Fibroblast of lung (primary cell): Measurements from ENCODE around the gene DTD1. TPM values are rescaled to one million over a fixed set of nuclear protein-coding genes. Genes with fewer than 3 reads are reported as not detected.

Source experiments
- DNase-seq, 2 donors: peaks; one replicate each; pipeline versions ENCODE4 v3.0.0 to v3.0.0-alpha.2; 2010; ENCODE audit warnings: low read depth in 2 of 2
- H2AFZ ChIP-seq: 2 replicates; pipeline ENCODE4 v1.5.1; 2012; ENCODE audit warnings: low read length, control low read depth, inconsistent platforms
- H3K27ac ChIP-seq: 2 replicates; pipeline ENCODE4 v1.5.1; 2011; ENCODE audit warnings: low read length, control low read depth; ENCODE audit not compliant: insufficient read depth
- H3K27me3 ChIP-seq: 2 replicates; pipeline ENCODE4 v1.5.1; 2011; ENCODE audit warnings: mild to moderate bottlenecking, low read length; ENCODE audit not compliant: control insufficient read depth, insufficient read depth
- H3K36me3 ChIP-seq: 2 replicates; pipeline ENCODE4 v1.5.1; 2011; ENCODE audit warnings: low read length; ENCODE audit not compliant: control insufficient read depth, insufficient read depth
- H3K4me1 ChIP-seq: 2 replicates; pipeline ENCODE4 v1.5.1; 2011; ENCODE audit warnings: low read length; ENCODE audit not compliant: control insufficient read depth, insufficient read depth; ENCODE audit errors: extremely low read depth
- H3K4me2 ChIP-seq: 2 replicates; pipeline ENCODE4 v1.5.1; 2011; ENCODE audit warnings: low read length, control low read depth; ENCODE audit not compliant: insufficient read depth; ENCODE audit errors: extremely low read depth
- H3K4me3 ChIP-seq, 4 experiments: fragments of 200-600 bp in 1 of 4; sonication (generic) in 1 of 4; replicated peaks in 1 of 4; 2 replicates each; pipeline ENCODE4 v1.5.1; 2011 to 2016; ENCODE audit warnings: low read length in 4 of 4, low read depth in 3 of 4, mild to moderate bottlenecking in 3 of 4, control low read depth in 2 of 4, inconsistent platforms in 1 of 4, mixed read lengths in 1 of 4; ENCODE audit not compliant: insufficient read depth in 1 of 4; ENCODE audit errors: control extremely low read depth in 1 of 4
- H3K79me2 ChIP-seq: 2 replicates; pipeline ENCODE4 v1.5.1; 2012; ENCODE audit warnings: mild to moderate bottlenecking, low read length, inconsistent platforms; ENCODE audit not compliant: control insufficient read depth, insufficient read depth
- H3K9ac ChIP-seq: 2 replicates; pipeline ENCODE4 v1.5.1; 2011; ENCODE audit warnings: mild to moderate bottlenecking, low read length, control low read depth; ENCODE audit not compliant: insufficient read depth
- H3K9me3 ChIP-seq: 2 replicates; pipeline ENCODE4 v1.5.1; 2012; ENCODE audit warnings: low read depth, low read length; ENCODE audit not compliant: control insufficient read depth, insufficient read depth
- H4K20me1 ChIP-seq: 2 replicates; pipeline ENCODE4 v1.5.1; 2011; ENCODE audit warnings: low read length; ENCODE audit not compliant: control insufficient read depth, insufficient read depth; ENCODE audit errors: extremely low read depth
- CTCF ChIP-seq, 2 donors: IDR thresholded peaks in 1 of 2; conservative IDR thresholded peaks in 1 of 2; 1 replicate in 1 of 2; 2 replicates in 1 of 2; pipeline ENCODE4 v1.5.1; 2011 to 2012; ENCODE audit warnings: low read length in 2 of 2, control low read depth in 1 of 2, inconsistent platforms in 1 of 2, low read depth in 1 of 2, mild to moderate bottlenecking in 1 of 2
- EZH2 ChIP-seq: IDR thresholded peaks from 2 replicates; pipeline ENCODE4 v1.5.1; 2012; ENCODE audit warnings: low read length, control low read depth, mild to moderate bottlenecking; ENCODE audit errors: missing control alignments
- polyA plus RNA-seq, 2 donors: library from polyadenylated mRNA; depleted of rRNA in 1 of 2; stranded (reverse) in 1 of 2; unstranded in 1 of 2; fragments of >200 nt; gene quantifications; 2 replicates each; pipeline ENCODE4 v1.2.1, GENCODE V29; 2011 to 2012; ENCODE audit warnings: missing spikeins in 1 of 2
- total RNA-seq: library from RNA; depleted of rRNA; stranded (reverse); fragments of >200 nt; gene quantifications from 2 replicates; pipeline ENCODE4 v1.2.1, GENCODE V29; 2014

Gene DTD1
- total and polyA plus RNA-seq, 2 donors (not counting 1 experiment from before 2014, with no cell fraction given), result 60.8 to 71.0 TPM

- Histone ChIP-seq H3K9me3 (no peaks in the 10 kb centered on the region), H3K4me2 (no peak within 1 kb of the TSS), H3K27me3 (no peaks in the 10 kb centered on the region), H3K4me3 (no peak within 1 kb of the TSS), H4K20me1 (no peaks in the 10 kb centered on the region), H3K4me1 (no peaks in the 10 kb centered on the region), H2AFZ (no peak within 1 kb of the TSS), H3K79me2 (no peaks in the 10 kb centered on the region), H3K9ac (no peak within 1 kb of the TSS), H3K36me3 (no peaks in the 10 kb centered on the region), H3K27ac (no peak within 1 kb of the TSS)
- DNase-seq, result no peak
- TF ChIP-seq CTCF (conservative IDR thresholded peaks at IDR 0.05 in 1 of 2, IDR thresholded peaks at IDR 0.05 in 1 of 2; ENCODE audit: low read depth in 1 of 2, low read length in 2 of 2) (no peak), EZH2 (no peak)
Observed at GRCh38 chr20:18813483-18813882, 225.6 kb downstream of the DTD1 start, which contains the start of gene SCP2D1. Gene SCP2D1, plus strand, starts transcription at chr20:18813783. Its CDS starts 33 bp downstream, at chr20:18813816.

- Histone ChIP-seq H3K27me3 (no peaks in the 10 kb centered on the region), H2AFZ (no peak overlapping the region), H3K9ac (no peak overlapping the region), H3K36me3 (no peaks in the 10 kb centered on the region), H3K79me2 (no peaks in the 10 kb centered on the region), H4K20me1 (no peaks in the 10 kb centered on the region), H3K27ac (no peak overlapping the region), H3K4me3 (no peak overlapping the region), H3K9me3 (no peaks in the 10 kb centered on the region), H3K4me1 (no peaks in the 10 kb centered on the region), H3K4me2 (no peak overlapping the region)
- no peak for TF ChIP-seq CTCF (conservative IDR thresholded peaks at IDR 0.05 in 1 of 2, IDR thresholded peaks at IDR 0.05 in 1 of 2; ENCODE audit: low read depth in 1 of 2, low read length in 2 of 2)
- TF ChIP-seq EZH2, result no peak
- no peak for DNase-seq
Observed at GRCh38 chr20:18815194-18815942, 227.5 kb downstream of the DTD1 start.

Other genes with a start within 250 kb of the DTD1 start
- gene DZANK1, start 121.0 kb upstream of the DTD1 start, total RNA-seq, result 0.77 and 0.83 TPM in 2 replicates
- gene DZANK1, start 121.0 kb upstream of the DTD1 start, polyA plus RNA-seq, result 1.2 and 1.3 TPM in 2 replicates
- 15.4 and 20.5 TPM in 2 replicates for gene POLR3F, start 120.7 kb upstream of the DTD1 start, total RNA-seq
- gene POLR3F, start 120.7 kb upstream of the DTD1 start, polyA plus RNA-seq, result 11.2 and 11.3 TPM in 2 replicates
- 14.4 and 19.0 TPM in 2 replicates for gene RBBP9, start 90.8 kb upstream of the DTD1 start, total RNA-seq
- gene RBBP9, start 90.8 kb upstream of the DTD1 start, polyA plus RNA-seq, result 19.2 and 22.1 TPM in 2 replicates
- gene SEC23B, start 80.1 kb upstream of the DTD1 start, total RNA-seq, result 34.7 and 52.0 TPM in 2 replicates
- gene SEC23B, start 80.1 kb upstream of the DTD1 start, polyA plus RNA-seq, result 51.0 and 67.9 TPM in 2 replicates
- 76.0 and 115 TPM in 2 replicates for gene SMIM26, start 20.6 kb upstream of the DTD1 start, total RNA-seq
- 81.8 and 99.1 TPM in 2 replicates for gene SMIM26, start 20.6 kb upstream of the DTD1 start, polyA plus RNA-seq
- gene SCP2D1, start 225.7 kb downstream of the DTD1 start, total RNA-seq, result not detected in 2 replicates
- not detected in 2 replicates for gene SCP2D1, start 225.7 kb downstream of the DTD1 start, polyA plus RNA-seq